GM19240 (cell line): ENCODE measurements around the gene EFNA4.
"Not testable (repeated sequence)": the region's sequence is repeated elsewhere in the genome, so short reads cannot be mapped to it uniquely, and the experiment has no call there.

Source experiments
- DNase-seq: peaks from one replicate; pipeline ENCODE4 v3.0.0; 2011; ENCODE audit warnings: low spot score; ENCODE audit not compliant: insufficient read length

The EFNA4 gene

GRCh38 chr1:155116113-155116764, 52.7 kb downstream of the EFNA4 start:
- DNase-seq = no peak

GRCh38 chr1:155117610-155118009, 54.1 kb downstream of the EFNA4 start:
- no peak for DNase-seq

GRCh38 chr1:155118090-155118489, 54.5 kb downstream of the EFNA4 start:
- not testable (repeated sequence) for DNase-seq
